T-helper 1 cell (primary cell): ENCODE results near the gene MRPL37.

Source experiments
- DNase-seq, 5 donors: peaks; one replicate each; pipeline ENCODE4 v3.0.0-alpha.2; 2012 to 2020

The MRPL37 gene

GRCh38 chr1:54266195-54266594 is 66.2 kb downstream of the MRPL37 start:
- no peak for DNase-seq

GRCh38 chr1:54266908-54267307 is 66.9 kb downstream of the MRPL37 start:
- DNase-seq, result no peak
